ENCODE measurements around the gene HPSE2.
A peak's percentile ranks its signal among the peaks of the same experiment; 100 is the strongest.

HPSE2 gene

DNA sequence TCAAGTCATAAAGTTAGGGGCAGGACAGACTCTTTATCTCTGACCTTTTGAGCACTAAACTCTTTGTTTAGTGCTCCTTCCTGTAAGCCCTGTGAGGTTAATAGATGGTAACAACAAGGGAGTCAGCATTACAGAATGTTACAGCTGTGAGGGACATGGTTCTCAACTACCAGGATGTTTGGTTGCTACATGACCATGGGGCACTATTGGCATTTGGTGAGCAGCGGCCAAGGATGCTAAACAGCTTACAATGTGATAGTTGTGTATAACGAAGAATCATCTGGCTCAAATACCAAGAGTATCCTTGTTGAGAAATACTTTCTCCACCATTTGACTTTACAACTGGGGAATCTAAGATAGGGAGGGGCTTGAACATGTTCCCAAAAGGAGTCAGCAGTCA lies 753.6 kb downstream of the HPSE2 start:
- no peak for DNase-seq

DNA sequence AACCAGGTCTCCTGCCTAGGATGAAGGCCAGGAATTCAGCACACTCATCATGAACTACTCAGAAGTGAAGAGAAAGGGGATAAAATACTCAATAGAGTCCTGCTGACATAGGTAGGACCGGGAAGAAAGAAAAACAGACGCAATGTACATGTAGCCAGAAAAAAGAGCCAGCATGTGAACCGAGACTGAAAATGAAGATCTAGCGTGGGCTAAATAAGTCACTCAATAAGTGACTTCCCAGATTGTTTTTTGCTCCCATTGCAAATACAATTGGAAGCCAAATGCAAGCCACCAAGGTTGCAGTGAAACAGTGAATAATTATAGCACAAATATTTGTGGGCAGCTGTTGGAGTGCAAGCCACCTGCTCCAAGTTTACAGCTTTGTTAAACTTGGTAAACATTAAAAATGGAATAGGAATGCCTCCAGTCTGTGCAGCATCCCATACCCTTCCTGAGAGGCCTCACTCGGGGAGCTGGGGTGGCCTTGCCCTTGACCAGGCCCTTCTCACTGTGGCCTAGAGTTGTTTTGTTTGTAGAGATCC lies 754.2 kb downstream of the HPSE2 start:
- no peak for DNase-seq

DNA sequence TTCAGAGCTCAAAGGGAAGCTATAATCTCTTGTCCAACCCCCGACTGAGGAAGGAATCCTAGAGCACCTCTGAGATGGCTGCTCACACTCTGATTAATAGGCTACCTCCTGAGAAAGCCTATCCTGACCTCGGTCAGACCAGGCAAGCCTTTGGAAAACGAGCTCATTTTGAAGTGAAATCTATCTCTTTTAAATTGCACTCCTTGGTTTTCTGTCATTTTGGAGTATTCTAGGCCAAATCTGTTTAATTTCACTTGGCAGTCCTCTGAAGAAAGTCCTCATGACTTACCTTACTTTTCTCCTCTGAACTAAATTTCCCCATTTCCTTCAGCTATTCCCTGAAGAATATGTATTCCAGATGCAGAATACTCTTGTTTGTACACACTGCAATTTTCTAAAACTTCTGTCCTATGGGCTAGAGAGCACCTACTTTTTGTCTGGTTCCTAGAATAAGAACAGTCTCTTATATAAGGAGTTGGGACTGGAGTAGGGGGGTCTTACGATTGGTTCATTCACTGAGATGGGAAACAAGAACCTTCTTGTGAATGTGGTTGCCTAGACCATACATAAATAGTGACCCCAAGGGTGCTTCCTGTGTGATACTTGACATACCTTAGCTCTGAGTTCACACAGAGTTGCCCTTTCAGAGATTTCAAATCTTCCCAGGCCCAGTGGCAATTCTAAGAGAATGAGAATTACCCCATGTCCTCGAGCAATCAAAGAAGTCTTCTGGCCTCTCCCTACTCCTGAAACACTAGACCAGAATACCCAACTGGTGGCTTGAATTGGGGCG lies 757.0 kb downstream of the HPSE2 start:
- DNase-seq, result no peak

DNA sequence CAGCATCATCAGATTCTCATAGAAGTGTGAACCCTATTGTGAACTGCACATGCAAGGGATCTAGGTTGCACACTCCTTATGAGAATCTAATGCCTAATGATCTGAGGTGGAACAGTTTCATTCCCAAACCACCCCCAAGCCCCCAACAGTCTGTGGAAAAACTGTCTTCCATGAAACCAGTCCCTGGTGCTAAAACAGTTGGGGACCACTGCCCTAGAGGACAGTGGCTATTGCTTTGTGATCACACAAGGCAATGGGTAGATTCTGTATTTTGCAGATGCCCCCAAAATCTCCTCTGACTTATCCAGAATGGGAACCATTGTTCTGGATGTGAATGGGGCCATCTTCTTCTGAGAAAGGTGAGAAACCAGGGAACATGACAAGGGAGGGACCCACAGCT lies 757.8 kb downstream of the HPSE2 start:
- no peak for DNase-seq

DNA sequence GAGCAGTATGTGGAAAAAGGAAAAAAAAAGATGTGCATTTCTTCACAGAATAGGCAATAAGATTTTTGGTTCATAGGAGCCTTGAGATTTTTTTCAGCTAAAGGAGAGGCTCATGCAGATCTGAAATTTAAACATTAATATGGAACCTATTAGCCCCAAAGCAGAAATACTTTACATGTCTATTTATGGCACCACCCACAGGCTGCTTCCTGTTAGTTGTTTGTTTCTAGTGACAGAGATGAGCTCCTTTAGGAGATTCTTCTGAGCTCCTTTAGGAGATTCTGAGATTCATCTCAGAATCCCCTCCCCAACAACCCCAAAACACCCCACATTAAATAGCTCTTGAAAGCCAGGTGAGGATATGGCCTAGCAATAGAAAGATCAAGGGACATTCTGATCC lies 761.0 kb downstream of the HPSE2 start:
- DNase-seq, result no peak

DNA sequence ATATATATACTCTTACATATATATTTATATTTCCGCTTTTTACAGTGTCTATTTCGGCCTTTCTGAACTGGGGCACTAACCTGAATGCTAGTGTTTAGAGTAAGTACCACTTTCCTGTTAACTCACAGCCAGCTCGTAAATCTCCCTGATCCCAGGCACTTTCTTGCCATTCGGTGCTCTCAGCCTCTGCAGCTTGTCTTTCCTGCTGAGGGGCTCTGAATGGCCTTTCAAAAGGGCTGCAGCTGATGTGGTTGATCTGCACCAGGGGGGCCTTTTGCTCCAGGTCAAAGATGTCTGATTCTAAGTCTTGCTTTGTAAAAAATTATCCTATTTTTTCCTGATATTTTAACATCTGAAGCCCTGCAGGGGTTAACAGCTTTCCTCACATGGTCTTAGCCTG lies 763.5 kb downstream of the HPSE2 start:
- DNase-seq, result no peak

DNA sequence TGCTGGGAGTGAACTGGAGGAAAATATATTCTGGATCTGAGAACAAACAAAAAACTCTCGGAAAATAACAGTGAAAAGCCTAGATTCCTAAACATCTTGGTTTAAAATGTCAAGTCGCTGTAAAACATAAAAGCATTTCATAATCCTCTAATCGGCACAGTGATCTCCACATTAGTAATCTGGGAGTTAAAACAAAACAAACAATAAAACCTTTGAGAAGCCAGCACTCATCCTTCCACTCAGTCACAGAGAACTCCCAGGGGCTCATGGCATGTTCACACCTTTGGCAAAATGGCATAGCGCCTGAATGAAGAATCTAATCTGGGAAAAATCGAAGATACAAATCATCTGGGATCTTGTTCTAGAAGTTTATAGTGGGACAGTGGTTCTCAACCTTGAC lies 764.8 kb downstream of the HPSE2 start:
- DNase-seq, result no peak

DNA sequence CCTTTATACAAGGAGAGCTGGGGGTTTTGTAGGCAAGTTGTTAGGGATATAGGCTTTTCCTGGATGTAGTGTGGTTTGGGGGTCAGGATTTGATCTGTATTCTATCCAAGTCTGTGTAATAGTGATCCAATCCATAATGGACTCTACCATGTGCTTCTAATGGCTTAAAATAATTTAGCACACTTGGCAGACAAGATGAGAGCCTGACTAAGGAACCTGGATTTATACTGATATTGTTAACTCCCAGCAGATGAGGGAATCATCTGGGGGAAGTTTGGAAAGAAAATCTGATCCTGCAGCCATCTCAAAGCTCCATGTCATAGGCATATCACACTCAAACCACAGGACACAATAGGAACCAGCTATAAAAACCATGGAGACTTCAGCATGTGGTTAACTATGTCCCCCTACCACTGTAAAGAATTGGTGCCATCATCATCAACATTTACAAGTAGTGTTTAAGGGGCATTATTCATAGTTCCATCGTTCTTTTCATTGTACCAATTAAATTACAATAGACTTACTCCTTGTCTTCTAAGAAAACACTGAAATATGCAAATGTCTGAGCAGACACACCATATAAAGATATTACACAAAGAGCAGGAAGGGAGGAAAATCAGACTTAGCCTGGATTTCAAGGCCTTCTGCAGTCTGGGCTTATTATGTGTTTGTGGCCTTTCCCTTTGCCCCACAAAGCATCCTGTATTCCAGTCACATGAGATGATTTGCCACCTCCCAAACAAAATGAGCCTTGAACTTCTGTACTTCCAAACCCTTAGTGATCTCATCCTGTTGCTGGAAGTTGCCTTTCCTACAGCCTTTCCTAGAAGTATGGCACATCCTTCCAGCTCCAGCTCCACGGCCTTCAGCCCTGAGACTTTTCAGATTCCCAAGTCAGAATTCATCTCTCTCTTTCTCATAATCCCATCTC lies 766.4 kb downstream of the HPSE2 start:
- no peak for DNase-seq

DNA sequence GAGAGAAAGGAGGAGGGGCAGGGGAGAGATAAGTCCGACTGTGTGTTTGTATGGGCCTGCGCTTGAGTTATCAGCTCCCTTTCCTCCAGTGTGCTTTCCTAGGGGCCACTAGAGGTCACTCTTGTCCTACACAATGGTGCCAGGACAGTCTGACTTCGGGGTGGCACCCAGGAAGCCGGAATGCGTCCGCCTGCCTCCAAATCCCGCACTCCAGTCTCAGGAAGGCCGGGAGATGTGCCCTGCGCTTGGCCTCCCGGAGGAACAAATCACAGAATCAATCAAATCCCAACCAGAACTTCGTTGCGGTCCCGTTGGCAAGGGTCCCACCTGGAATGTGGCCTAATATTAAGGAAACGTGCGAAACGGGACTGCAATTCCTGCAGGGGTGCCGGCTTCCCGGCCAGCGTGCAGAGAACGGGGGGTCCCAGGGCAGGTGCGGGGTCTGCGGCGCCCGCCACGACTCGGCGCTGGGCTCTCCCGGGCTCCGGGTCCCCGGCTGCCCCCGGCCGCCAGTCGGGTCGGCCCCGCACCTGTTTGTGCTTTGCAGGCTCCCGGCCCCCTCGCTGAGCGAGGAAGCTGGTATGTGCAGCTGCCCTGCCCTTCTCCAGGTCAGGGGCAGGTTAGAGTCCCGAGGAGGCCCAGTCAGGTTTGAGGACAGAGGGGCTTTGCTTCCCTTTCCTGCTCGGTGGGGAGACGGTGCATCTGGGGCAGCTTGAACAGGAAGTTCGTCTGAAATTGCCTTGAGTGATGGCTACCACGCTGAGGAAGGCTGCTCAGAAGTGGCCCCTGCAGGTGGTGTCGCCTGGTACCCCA lies 767.9 kb downstream of the HPSE2 start:
- DNase-seq, result peak; percentile 18

DNA sequence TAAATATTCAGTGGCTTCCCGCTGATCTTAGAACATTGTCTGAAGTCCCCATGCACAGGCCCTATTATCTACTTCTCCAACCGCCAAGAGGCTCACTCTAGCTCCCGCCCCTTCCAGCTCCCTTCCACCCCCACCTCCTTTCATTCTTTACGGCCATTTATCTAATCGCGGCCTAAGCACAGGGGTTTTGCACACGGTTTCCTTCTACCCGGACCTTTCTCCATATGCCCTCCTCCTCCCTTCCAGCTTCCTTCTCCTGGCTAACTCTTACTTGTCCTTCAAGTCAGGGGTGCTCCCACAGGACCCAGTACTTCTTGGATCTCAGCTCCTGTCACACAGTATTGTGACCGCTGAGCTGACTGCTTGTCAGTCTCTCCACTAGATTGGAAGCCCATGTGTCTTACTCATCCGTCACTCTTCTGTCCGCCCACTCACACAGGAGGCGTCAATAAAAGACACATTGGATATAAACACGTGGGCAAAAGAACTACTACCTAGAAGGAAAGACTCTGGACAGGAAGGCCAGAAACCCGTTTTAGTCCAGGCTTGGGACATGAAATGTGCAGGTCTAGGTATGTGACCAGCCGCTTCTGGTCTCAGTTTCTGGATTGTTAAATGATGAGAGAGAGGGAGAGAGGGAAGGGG lies 768.7 kb downstream of the HPSE2 start:
- no peak for DNase-seq

DNA sequence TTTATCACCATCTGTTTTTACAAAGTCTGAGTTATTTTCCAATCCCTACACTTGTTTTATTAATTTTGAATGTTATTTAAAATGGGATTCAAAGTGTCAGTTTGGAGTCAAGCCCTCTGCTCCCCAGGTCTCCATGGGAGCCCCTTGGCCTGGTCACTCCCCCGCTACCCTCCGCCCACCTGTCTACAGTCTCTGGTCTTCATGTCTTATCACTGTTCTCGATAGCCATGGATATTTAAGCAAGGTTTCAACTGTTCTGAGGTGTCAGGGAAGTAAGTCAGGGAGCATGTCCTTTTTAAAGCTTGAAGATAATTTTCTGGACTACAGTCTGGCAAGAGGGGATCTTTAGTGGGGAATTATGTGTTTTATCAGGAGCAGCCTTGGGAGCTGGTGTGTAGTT lies 769.8 kb downstream of the HPSE2 start:
- no peak for DNase-seq

DNA sequence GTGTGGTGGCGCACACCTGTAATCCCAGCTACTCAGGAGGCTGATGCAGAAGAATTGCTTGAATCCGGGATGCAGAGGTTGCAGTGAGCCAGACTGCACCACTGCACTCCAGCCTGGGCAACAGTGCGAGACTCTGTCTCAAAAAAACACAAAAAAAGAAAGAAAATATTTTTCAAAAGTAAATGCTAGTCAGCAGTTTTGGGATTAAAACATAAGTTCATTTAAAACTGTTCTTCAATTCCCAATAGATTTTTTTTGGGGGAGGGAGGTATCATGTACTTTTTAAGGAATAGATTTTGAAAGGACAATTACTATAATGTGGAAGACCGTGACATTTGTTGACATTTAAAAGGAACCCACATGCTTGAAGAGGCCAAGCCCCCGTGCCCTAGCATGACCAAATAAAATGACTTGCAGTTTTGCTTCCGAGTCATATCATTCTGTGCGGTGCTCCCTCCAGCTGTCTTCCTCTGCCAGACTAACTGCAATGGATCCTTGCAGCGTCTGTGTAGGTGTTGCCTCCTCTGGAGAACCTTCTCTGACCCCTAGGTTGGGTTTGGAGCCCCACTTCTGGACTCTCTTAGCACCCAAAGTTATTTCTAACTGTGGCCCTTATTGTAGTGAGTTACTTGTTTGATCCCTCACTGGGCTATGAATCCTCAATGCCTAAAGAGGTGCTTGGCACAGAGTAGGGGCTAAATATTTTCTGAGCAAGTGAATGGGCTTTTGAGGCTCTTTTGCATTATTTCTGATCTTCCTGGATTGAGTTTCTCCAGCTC lies 771.5 kb downstream of the HPSE2 start:
- no peak for DNase-seq

DNA sequence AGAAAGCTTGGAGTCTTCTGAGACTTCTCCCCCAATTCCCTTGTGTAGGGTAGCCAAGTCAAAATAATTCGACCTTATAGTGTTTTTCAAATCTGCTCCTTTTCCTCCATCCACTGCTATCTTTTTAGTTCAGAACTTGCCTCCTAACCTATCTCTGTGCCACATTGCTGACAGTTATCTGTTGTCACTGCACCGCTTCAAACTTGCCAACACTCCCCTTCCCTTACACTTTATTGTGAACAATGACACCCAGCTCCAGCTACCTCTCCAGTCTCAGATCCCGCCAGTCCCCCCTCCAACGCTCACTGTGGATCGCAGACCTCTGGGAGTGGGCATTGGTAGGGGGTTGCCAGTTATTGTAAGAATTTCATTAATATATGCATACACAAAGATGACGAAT lies 772.6 kb downstream of the HPSE2 start:
- DNase-seq, result no peak

DNA sequence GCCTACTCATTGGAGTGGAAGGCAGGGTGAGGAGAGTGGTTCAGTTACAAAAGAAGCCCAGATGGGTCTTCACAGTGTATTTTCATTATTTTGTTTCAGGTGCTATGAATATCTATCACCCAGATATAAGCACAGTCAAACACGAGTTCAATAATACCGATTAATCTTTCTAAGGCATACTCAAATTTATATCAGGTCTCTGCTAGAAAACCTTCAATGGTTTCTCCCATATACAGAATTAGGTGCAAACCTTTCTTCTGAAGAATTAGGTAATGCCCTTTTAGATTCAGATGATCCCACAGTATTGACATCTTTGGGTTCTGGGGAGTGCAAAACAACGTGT lies 774.2 kb downstream of the HPSE2 start:
- DNase-seq, result no peak

DNA sequence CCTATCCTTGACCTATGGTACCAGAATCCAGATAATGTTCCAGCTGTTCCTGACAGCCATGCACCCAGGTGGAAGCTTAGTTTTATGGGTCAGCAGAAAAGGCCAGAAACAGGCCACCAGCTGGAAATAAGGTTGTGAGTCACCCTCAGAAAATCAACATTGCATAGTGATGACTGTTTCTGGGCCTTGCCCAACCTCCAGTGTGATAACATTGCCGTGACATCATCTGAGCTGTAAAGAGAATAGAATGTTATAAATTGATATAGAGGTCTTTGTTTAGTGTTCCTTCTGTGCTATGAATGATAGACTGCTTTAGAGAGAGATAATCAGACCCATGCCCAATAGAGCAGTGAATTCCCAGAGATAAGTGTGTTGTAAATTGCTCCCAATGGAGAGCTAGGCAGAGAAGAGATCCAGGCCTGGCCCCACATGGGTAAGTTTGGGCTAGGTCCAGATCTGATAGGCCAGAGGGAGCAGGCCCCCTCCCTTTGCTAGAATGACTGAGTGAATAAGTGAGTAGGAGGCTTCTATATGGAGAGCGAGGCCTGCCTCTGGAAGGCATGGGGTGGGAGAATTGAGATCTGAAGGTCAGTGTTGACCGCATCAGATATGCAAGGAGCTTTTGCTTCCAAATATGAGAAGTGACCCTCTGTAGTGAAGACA lies 774.7 kb downstream of the HPSE2 start:
- DNase-seq, result no peak

DNA sequence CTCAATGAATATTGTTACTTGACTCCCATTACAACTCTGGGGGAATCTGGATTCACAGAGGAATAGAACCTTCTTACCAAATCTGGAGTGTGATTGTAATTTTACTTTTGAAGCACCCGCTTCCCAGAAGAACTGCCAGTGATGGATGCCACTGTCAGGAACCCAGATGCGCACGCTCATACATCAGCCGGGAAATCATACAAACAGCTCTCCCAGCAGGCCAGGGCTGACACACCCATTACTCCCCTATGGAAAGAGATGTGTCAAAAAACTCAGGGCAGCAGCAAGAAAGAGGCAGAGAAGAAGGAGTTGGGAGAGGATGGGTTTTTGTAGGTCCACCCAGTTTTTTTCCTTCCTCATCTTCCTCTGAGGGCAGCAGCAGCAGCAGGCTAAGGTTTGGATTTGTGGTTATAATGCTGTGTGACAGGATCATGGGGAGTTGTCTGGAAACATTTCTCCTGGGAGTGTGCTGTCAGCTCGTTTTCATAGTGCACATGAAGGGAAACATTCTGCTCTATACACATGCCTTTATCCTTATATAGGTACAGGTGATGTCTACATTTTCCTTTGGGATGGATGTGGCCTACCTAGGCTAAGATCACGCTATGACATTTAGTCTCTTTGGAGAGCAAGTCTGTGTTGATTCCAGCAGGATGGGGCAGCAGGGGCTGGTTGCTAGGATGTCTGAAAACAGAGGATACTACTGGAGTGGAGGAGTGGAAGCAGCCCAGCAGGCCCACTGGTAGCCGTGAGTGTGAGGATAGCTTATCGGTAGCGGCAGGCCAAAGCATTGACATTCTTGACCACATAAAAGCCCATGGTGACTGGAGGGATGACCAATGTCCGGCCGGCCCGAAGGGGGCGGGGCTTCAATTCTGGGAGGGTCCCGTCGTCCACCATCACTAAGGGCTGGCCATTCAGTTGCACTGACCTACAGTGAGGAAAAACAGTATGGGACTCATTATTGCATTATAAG lies 776.6 kb downstream of the HPSE2 start:
- no peak for DNase-seq

DNA sequence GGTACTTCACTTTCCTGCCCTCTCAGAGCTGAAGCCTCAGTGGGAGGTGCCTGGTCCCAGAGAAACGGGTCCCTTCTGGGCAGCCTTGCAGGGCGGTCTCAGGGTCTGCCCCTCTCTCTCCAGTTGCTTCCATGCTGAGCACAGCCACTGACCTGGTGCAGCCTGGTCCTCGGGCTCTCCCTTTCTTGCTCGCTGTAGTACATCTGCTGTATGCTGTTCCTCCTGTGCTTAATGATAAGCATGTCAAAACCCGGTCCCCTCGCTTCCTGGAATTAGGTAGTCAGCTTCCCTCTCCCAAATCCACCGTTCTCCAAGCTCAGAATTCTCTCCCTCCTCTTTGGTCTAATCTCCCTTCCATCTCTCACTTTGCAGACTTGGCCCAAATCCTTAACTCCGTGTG lies 777.9 kb downstream of the HPSE2 start:
- no peak for DNase-seq

DNA sequence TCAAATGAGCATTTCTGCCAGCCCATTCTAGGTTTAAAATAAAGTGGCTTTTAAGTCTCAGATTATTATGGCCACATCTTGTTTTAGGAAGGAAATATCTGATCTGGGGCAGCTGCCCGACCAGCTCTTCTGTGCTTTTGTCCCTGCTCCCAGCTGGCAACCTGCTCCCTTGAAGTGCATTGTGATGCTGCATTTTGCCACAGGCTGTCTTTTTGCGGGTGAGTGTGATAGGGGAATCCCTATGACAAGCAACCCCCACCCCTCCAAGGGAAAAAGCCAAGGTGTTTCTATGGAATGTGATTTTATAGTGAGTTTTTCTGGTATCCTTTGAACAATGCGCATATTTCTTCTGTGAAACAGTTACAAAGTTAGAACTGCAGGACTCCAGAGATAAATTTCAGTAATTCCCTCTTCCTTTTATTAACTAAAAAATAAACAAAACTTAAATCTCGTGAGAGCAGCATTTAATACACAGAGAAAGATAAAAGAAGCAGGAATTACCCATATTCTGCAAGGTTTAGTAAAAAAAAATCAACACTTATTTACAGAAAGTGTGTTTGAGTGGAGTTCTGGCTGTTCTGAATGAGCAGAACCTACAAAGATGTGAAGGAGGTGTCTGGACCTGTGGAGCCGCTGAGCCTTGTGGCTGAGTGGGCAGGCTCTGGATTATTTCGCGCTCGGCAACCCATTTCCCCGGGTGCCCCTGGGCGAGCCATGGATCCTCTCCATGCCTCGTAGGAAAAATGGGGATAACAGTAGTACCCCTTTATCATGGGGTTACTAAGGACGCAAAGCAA lies 778.8 kb downstream of the HPSE2 start:
- DNase-seq, result no peak

DNA sequence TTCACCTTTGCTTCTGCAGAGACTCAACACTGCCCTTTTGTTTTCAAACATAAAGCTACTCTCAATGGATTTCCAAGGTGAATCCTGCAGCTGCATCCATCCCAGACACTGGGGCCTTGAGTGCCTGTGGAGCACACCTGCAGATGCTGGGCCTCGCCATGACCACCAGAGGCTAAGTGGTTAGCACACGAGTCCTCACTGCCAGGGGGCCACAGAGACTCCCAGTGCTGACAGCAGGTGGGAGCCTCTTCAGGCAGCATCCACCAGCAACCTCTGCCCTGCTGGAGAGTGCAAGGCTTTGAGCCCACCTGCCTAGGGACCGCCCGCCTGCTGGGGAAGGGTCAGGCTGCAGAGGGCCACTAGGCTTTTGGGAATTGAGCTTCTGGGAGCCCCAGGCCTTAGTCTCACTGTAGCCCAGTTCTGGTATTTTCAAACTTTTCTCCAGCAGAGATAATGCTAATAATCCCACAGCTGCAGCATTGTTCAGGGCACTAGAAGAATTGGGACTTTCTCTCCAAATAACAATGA lies 779.5 kb downstream of the HPSE2 start:
- no peak for DNase-seq

Data from KG1 (cell line).